Nephron progenitor cell (in vitro differentiated cells): Measurements from ENCODE around the gene ST6GALNAC3.

Experiments used
- DNase-seq: peaks from one replicate; pipeline ENCODE4 v3.0.0; 2021
- H3K27ac Mint-ChIP-seq: 2 replicates; pipeline ENCODE4 v1.8.0; 2021; ENCODE audit warnings: mild to moderate bottlenecking, moderate library complexity, mixed read lengths
- H3K27me3 Mint-ChIP-seq: 2 replicates; pipeline ENCODE4 v1.8.0; 2021; ENCODE audit warnings: mild to moderate bottlenecking, low read depth, mixed read lengths; ENCODE audit not compliant: poor library complexity
- H3K36me3 Mint-ChIP-seq: 2 replicates; pipeline ENCODE4 v1.8.0; 2021; ENCODE audit warnings: low read depth, mixed read lengths
- H3K4me1 Mint-ChIP-seq: 2 replicates; pipeline ENCODE4 v1.8.0; 2021; ENCODE audit warnings: mixed read lengths
- H3K4me3 Mint-ChIP-seq: 2 replicates; pipeline ENCODE4 v1.8.0; 2021; ENCODE audit warnings: mild to moderate bottlenecking, moderate library complexity, mixed read lengths
- H3K9me3 Mint-ChIP-seq: 2 replicates; pipeline ENCODE4 v1.8.0; 2021; ENCODE audit warnings: mild to moderate bottlenecking, moderate library complexity, mixed read lengths
- CTCF ChIP-seq: fragments of 200-600 bp; sonication (generic); IDR thresholded peaks from 2 replicates; pipeline ENCODE4 v1.5.0; 2021; ENCODE audit warnings: antibody characterized with exemption

ST6GALNAC3 gene

GRCh38 chr1:76508871-76509270 lies 434.3 kb downstream of the ST6GALNAC3 start:
- no peaks in the 10 kb centered on the region for H3K36me3 Mint-ChIP-seq
- no peak for DNase-seq
- no peak for TF ChIP-seq CTCF
- no peak overlapping the region for H3K4me3 Mint-ChIP-seq
- no peak overlapping the region for H3K27ac Mint-ChIP-seq
- peaks cover 4% of the 10 kb centered on the region for H3K27me3 Mint-ChIP-seq
- peaks cover 26% of the 10 kb centered on the region for H3K4me1 Mint-ChIP-seq
- H3K9me3 Mint-ChIP-seq = no peaks in the 10 kb centered on the region

- H3K36me3 Mint-ChIP-seq = no peaks in the 10 kb centered on the region
- peak; percentile 30 for DNase-seq
- H3K4me1 Mint-ChIP-seq = peaks cover 32% of the 10 kb centered on the region
- peak overlapping the region; percentile 16 for H3K4me3 Mint-ChIP-seq
- peaks cover 4% of the 10 kb centered on the region for H3K27me3 Mint-ChIP-seq
- no peak for TF ChIP-seq CTCF
- no peaks in the 10 kb centered on the region for H3K9me3 Mint-ChIP-seq
- peak overlapping the region; percentile 91 for H3K27ac Mint-ChIP-seq
Observed at GRCh38 chr1:76510672-76511557, 436.4 kb downstream of the ST6GALNAC3 start.

- TF ChIP-seq CTCF = no peak
- peaks cover 32% of the 10 kb centered on the region for H3K4me1 Mint-ChIP-seq
- peak overlapping the region; percentile 91 for H3K27ac Mint-ChIP-seq
- H3K36me3 Mint-ChIP-seq = no peaks in the 10 kb centered on the region
- no peaks in the 10 kb centered on the region for H3K9me3 Mint-ChIP-seq
- no peak for DNase-seq
- H3K4me3 Mint-ChIP-seq = peak overlapping the region; percentile 16
- peaks cover 4% of the 10 kb centered on the region for H3K27me3 Mint-ChIP-seq
Observed at GRCh38 chr1:76511558-76512179, 437.1 kb downstream of the ST6GALNAC3 start.

GRCh38 chr1:76530953-76531352 lies 456.4 kb downstream of the ST6GALNAC3 start:
- Mint-ChIP-seq H3K4me1 (peaks cover 9% of the 10 kb centered on the region), H3K27ac (no peak overlapping the region), H3K27me3 (no peaks in the 10 kb centered on the region), H3K9me3 (no peaks in the 10 kb centered on the region), H3K36me3 (no peaks in the 10 kb centered on the region), H3K4me3 (no peak overlapping the region)
- DNase-seq = no peak
- TF ChIP-seq CTCF = no peak

GRCh38 chr1:76541618-76542017 lies 467.1 kb downstream of the ST6GALNAC3 start:
- no peak overlapping the region for H3K27ac Mint-ChIP-seq
- peaks cover 6% of the 10 kb centered on the region for H3K4me1 Mint-ChIP-seq
- DNase-seq = no peak
- TF ChIP-seq CTCF = no peak
- H3K9me3 Mint-ChIP-seq = peaks cover 25% of the 10 kb centered on the region
- H3K36me3 Mint-ChIP-seq = peaks cover 24% of the 10 kb centered on the region
- no peak overlapping the region for H3K4me3 Mint-ChIP-seq
- H3K27me3 Mint-ChIP-seq = no peaks in the 10 kb centered on the region
